GM23338 (cell line): ENCODE measurements around the gene XPNPEP1. TPM values are rescaled to one million over a fixed set of nuclear protein-coding genes. Genes with fewer than 3 reads are reported as not detected.

Experiments
- ATAC-seq: fragments of 200-7000 bp; cut with Tn5 transposase; 3 replicates; pipeline ENCODE4 v1.9.1; 2020
- DNase-seq: peaks from one replicate; pipeline ENCODE4 v3.0.0-alpha.2; 2015; ENCODE audit warnings: low spot score
- H2AFZ ChIP-seq: fragments of 200-600 bp; sonication (generic); 2 replicates; pipeline ENCODE4 v1.8.0; 2016; ENCODE audit warnings: antibody characterized with exemption, mild to moderate bottlenecking, moderate library complexity
- H3F3A ChIP-seq: fragments of 200-600 bp; sonication (generic); replicated peaks from 2 replicates; pipeline ENCODE4 v1.8.0; 2017; ENCODE audit warnings: antibody characterized with exemption, mixed run types, low read depth
- H3K27ac ChIP-seq: fragments of 200-600 bp; sonication (generic); 2 replicates; pipeline ENCODE4 v1.6.1; 2016; ENCODE audit warnings: low read depth
- H3K27me3 ChIP-seq: fragments of 200-600 bp; sonication (generic); 2 replicates; pipeline ENCODE4 v1.8.0; 2016; ENCODE audit warnings: mild to moderate bottlenecking, mixed run types, moderate library complexity; ENCODE audit not compliant: insufficient read depth
- H3K36me3 ChIP-seq: fragments of 200-600 bp; sonication (generic); 2 replicates; pipeline ENCODE4 v1.8.0; 2016; ENCODE audit warnings: mild to moderate bottlenecking; ENCODE audit not compliant: insufficient read depth
- H3K4me1 ChIP-seq: fragments of 200-600 bp; sonication (generic); 2 replicates; pipeline ENCODE4 v1.8.0; 2016; ENCODE audit warnings: mild to moderate bottlenecking, moderate library complexity; ENCODE audit not compliant: insufficient read depth
- H3K4me2 ChIP-seq: fragments of 200-600 bp; sonication (generic); 2 replicates; pipeline ENCODE4 v1.7.1; 2017; ENCODE audit warnings: mixed run types
- H3K4me3 ChIP-seq: fragments of 200-600 bp; sonication (generic); 2 replicates; pipeline ENCODE4 v1.6.1; 2016; ENCODE audit warnings: mixed run types
- H3K79me2 ChIP-seq: fragments of 200-600 bp; sonication (generic); replicated peaks from 2 replicates; pipeline ENCODE4 v1.8.0; 2017; ENCODE audit warnings: mild to moderate bottlenecking; ENCODE audit not compliant: insufficient read depth
- H3K9me2 ChIP-seq: fragments of 200-600 bp; sonication (generic); 2 replicates; pipeline ENCODE4 v1.8.0; 2017; ENCODE audit not compliant: insufficient read depth
- H4K20me1 ChIP-seq: fragments of 200-600 bp; sonication (generic); replicated peaks from 2 replicates; pipeline ENCODE4 v1.8.0; 2017; ENCODE audit warnings: mild to moderate bottlenecking; ENCODE audit not compliant: insufficient read depth
- H3K27ac Mint-ChIP-seq: 2 replicates; pipeline ENCODE4 v1.8.0; 2020; ENCODE audit warnings: inconsistent platforms, mild to moderate bottlenecking, moderate library complexity, mixed read lengths
- H3K27me3 Mint-ChIP-seq: 3 replicates; pipeline ENCODE4 v1.8.0; 2022; ENCODE audit warnings: low read depth, mild to moderate bottlenecking, moderate library complexity, mixed read lengths, inconsistent platforms; ENCODE audit not compliant: insufficient read depth, poor library complexity
- H3K36me3 Mint-ChIP-seq: 3 replicates; pipeline ENCODE4 v1.8.0; 2021; ENCODE audit warnings: low read depth, mild to moderate bottlenecking, inconsistent platforms, moderate library complexity, mixed read lengths
- H3K4me1 Mint-ChIP-seq: 3 replicates; pipeline ENCODE4 v1.8.0; 2020; ENCODE audit warnings: mild to moderate bottlenecking, inconsistent platforms, mixed read lengths
- H3K4me3 Mint-ChIP-seq: 3 replicates; pipeline ENCODE4 v1.8.0; 2021; ENCODE audit warnings: moderate library complexity, mild to moderate bottlenecking, inconsistent platforms, mixed read lengths
- H3K9me3 Mint-ChIP-seq: 3 replicates; pipeline ENCODE4 v1.8.0; 2020; ENCODE audit warnings: moderate library complexity, mild to moderate bottlenecking, inconsistent platforms, mixed read lengths
- CREB1 ChIP-seq: fragments of 250-450 bp; sonication (Bioruptor Pico); IDR thresholded peaks from 2 replicates; pipeline ENCODE4 v1.5.0; 2020; ENCODE audit warnings: low read depth, mild to moderate bottlenecking, moderate library complexity
- ETS1 ChIP-seq: IDR thresholded peaks from 2 replicates; pipeline ENCODE4 v1.6.1; 2016; ENCODE audit warnings: antibody characterized with exemption
- EZH2 ChIP-seq: fragments of 200-600 bp; sonication (generic); IDR thresholded peaks from one replicate; pipeline ENCODE4 v1.8.0; 2017; ENCODE audit warnings: antibody characterized with exemption, mild to moderate bottlenecking, low read depth; ENCODE audit not compliant: unreplicated experiment
- JUNB ChIP-seq: IDR thresholded peaks from one replicate; pipeline ENCODE4 v1.6.1; 2016; ENCODE audit warnings: antibody characterized with exemption; ENCODE audit not compliant: unreplicated experiment
- NANOG ChIP-seq: IDR thresholded peaks from 2 replicates; pipeline ENCODE4 v1.6.1; 2016; ENCODE audit warnings: antibody characterized with exemption, borderline replicate concordance
- POLR2AphosphoS5 ChIP-seq: IDR thresholded peaks from 2 replicates; pipeline ENCODE4 v1.6.1; 2016; ENCODE audit warnings: antibody characterized with exemption, low read depth
- REST ChIP-seq: IDR thresholded peaks from one replicate; pipeline ENCODE4 v1.6.1; 2018; ENCODE audit warnings: antibody characterized with exemption; ENCODE audit not compliant: unreplicated experiment
- STAT1 ChIP-seq: IDR thresholded peaks from one replicate; pipeline ENCODE4 v1.6.1; 2016; ENCODE audit warnings: antibody characterized with exemption; ENCODE audit not compliant: unreplicated experiment
- ZNF114 ChIP-seq: fragments of 250-450 bp; sonication (Bioruptor Pico); IDR thresholded peaks from 2 replicates; pipeline ENCODE4 v1.5.0; 2020; ENCODE audit warnings: mild to moderate bottlenecking, moderate library complexity
- ZNF331 ChIP-seq: fragments of 250-450 bp; sonication (Bioruptor Pico); IDR thresholded peaks from 2 replicates; pipeline ENCODE4 v1.5.0; 2020; ENCODE audit warnings: low read depth, mild to moderate bottlenecking, moderate library complexity
- polyA plus RNA-seq: library from polyadenylated mRNA; unstranded; fragments of >200 nt; fragmentation: Nextera tagmentation; extraction: Ambion mirVana; gene quantifications from 2 replicates; pipeline ENCODE4 v1.2.1, GENCODE V29; 2016
- total RNA-seq: library from RNA; depleted of rRNA; stranded (reverse); fragments of >200 nt; shearing (Covaris generic); gene quantifications from 2 replicates; pipeline ENCODE4 v1.2.3, GENCODE V29; 2014
- TF ChIP-seq, protein P1 (sequence below), 2 experiments: fragments of 200-600 bp in 1 of 2; sonication (generic) in 1 of 2; conservative IDR thresholded peaks; 2 replicates each; pipeline versions ENCODE4 v1.5.1 to v1.6.1; 2016 to 2017; ENCODE audit warnings: antibody characterized with exemption in 2 of 2, low read depth in 2 of 2, mild to moderate bottlenecking in 2 of 2, moderate library complexity in 1 of 2
- TF ChIP-seq, protein P2 (sequence below): fragments of 250-450 bp; sonication (Bioruptor Pico); IDR thresholded peaks from 2 replicates; pipeline ENCODE4 v1.5.0; 2020; ENCODE audit warnings: mild to moderate bottlenecking, moderate library complexity

Gene XPNPEP1
- total and polyA plus RNA-seq, 2 experiments from 2014 or later = 17.5 to 55.8 TPM

- Mint-ChIP-seq H3K4me1 (peaks cover 5% of the 10 kb centered on the region; the same call in 1 of the 3 replicates), H3K4me3 (no peak overlapping the region), H3K9me3 (no peaks in the 10 kb centered on the region), H3K27ac (no peak overlapping the region), H3K27me3 (peaks cover 6% of the 10 kb centered on the region), H3K36me3 (peaks cover 27% of the 10 kb centered on the region)
- H3K9me2 ChIP-seq = peaks cover 5% of the 10 kb centered on the region; the same call in 1 of the 2 replicates
- H3K27ac ChIP-seq = no peak overlapping the region
- H3K4me3 ChIP-seq = no peak overlapping the region
- no peak overlapping the region for H2AFZ ChIP-seq
- H3K36me3 ChIP-seq = no peaks in the 10 kb centered on the region
- H3F3A ChIP-seq = no peaks in the 10 kb centered on the region
- H3K27me3 ChIP-seq = no peaks in the 10 kb centered on the region
- ATAC-seq = no peak
- H3K79me2 ChIP-seq = peaks cover 8% of the 10 kb centered on the region; the same call in 1 of the 2 replicates
- TF ChIP-seq, protein P1, sequence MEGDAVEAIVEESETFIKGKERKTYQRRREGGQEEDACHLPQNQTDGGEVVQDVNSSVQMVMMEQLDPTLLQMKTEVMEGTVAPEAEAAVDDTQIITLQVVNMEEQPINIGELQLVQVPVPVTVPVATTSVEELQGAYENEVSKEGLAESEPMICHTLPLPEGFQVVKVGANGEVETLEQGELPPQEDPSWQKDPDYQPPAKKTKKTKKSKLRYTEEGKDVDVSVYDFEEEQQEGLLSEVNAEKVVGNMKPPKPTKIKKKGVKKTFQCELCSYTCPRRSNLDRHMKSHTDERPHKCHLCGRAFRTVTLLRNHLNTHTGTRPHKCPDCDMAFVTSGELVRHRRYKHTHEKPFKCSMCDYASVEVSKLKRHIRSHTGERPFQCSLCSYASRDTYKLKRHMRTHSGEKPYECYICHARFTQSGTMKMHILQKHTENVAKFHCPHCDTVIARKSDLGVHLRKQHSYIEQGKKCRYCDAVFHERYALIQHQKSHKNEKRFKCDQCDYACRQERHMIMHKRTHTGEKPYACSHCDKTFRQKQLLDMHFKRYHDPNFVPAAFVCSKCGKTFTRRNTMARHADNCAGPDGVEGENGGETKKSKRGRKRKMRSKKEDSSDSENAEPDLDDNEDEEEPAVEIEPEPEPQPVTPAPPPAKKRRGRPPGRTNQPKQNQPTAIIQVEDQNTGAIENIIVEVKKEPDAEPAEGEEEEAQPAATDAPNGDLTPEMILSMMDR (conservative IDR thresholded peaks at IDR 0.05; ENCODE audit: low read depth in 2 of 2) = no peak
- TF ChIP-seq ETS1 (no peak), POLR2AphosphoS5 (no peak), REST (no peak), ZNF331 (CRISPR knock-in tag) (no peak), EZH2 (no peak), ZNF114 (CRISPR knock-in tag) (no peak), STAT1 (no peak), CREB1 (CRISPR knock-in tag) (no peak), JUNB (no peak), NANOG (no peak)
- TF ChIP-seq, protein P2, sequence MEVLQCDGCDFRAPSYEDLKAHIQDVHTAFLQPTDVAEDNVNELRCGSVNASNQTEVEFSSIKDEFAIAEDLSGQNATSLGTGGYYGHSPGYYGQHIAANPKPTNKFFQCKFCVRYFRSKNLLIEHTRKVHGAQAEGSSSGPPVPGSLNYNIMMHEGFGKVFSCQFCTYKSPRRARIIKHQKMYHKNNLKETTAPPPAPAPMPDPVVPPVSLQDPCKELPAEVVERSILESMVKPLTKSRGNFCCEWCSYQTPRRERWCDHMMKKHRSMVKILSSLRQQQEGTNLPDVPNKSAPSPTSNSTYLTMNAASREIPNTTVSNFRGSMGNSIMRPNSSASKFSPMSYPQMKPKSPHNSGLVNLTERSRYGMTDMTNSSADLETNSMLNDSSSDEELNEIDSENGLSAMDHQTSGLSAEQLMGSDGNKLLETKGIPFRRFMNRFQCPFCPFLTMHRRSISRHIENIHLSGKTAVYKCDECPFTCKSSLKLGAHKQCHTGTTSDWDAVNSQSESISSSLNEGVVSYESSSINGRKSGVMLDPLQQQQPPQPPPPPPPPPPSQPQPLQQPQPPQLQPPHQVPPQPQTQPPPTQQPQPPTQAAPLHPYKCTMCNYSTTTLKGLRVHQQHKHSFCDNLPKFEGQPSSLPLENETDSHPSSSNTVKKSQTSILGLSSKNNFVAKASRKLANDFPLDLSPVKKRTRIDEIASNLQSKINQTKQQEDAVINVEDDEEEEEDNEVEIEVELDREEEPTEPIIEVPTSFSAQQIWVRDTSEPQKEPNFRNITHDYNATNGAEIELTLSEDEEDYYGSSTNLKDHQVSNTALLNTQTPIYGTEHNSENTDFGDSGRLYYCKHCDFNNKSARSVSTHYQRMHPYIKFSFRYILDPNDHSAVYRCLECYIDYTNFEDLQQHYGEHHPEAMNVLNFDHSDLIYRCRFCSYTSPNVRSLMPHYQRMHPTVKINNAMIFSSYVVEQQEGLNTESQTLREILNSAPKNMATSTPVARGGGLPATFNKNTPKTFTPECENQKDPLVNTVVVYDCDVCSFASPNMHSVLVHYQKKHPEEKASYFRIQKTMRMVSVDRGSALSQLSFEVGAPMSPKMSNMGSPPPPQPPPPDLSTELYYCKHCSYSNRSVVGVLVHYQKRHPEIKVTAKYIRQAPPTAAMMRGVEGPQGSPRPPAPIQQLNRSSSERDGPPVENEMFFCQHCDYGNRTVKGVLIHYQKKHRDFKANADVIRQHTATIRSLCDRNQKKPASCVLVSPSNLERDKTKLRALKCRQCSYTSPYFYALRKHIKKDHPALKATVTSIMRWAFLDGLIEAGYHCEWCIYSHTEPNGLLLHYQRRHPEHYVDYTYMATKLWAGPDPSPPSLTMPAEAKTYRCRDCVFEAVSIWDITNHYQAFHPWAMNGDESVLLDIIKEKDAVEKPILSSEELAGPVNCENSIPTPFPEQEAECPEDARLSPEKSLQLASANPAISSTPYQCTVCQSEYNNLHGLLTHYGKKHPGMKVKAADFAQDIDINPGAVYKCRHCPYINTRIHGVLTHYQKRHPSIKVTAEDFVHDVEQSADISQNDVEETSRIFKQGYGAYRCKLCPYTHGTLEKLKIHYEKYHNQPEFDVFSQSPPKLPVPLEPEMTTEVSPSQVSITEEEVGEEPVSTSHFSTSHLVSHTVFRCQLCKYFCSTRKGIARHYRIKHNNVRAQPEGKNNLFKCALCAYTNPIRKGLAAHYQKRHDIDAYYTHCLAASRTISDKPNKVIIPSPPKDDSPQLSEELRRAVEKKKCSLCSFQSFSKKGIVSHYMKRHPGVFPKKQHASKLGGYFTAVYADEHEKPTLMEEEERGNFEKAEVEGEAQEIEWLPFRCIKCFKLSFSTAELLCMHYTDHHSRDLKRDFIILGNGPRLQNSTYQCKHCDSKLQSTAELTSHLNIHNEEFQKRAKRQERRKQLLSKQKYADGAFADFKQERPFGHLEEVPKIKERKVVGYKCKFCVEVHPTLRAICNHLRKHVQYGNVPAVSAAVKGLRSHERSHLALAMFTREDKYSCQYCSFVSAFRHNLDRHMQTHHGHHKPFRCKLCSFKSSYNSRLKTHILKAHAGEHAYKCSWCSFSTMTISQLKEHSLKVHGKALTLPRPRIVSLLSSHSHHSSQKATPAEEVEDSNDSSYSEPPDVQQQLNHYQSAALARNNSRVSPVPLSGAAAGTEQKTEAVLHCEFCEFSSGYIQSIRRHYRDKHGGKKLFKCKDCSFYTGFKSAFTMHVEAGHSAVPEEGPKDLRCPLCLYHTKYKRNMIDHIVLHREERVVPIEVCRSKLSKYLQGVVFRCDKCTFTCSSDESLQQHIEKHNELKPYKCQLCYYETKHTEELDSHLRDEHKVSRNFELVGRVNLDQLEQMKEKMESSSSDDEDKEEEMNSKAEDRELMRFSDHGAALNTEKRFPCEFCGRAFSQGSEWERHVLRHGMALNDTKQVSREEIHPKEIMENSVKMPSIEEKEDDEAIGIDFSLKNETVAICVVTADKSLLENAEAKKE (CRISPR knock-in tag) = no peak
- no peak overlapping the region for H3K4me2 ChIP-seq
- no peaks in the 10 kb centered on the region for H3K4me1 ChIP-seq
- H4K20me1 ChIP-seq = peaks cover 14% of the 10 kb centered on the region
- no peak for DNase-seq
Observed at GRCh38 chr10:109902992-109903947, 20.0 kb downstream of the XPNPEP1 start.
